ENCODE results near the gene DIMT1. TPM values are rescaled to one million over a fixed set of nuclear protein-coding genes. Genes with fewer than 3 reads are reported as not detected.

The DIMT1 gene
- total RNA-seq, 1 donor from 2014 or later, result 21.9 TPM

- TF ChIP-seq CTCF (IDR thresholded peaks at IDR 0.05; ENCODE audit: unreplicated experiment), result no peak
- H3K27me3 Mint-ChIP-seq (ENCODE audit: low read depth), result no peaks in the 10 kb centered on the region
- DNase-seq (ENCODE audit: low spot score in 2 of 2, unreplicated experiment in 2 of 2), result no peak
- no peak overlapping the region for H3K27ac Mint-ChIP-seq
- H3K4me3 Mint-ChIP-seq, result no peak overlapping the region
- H3K4me1 Mint-ChIP-seq, result peaks cover 6% of the 10 kb centered on the region
- H3K36me3 Mint-ChIP-seq, result peaks cover 18% of the 10 kb centered on the region
- H3K9me3 Mint-ChIP-seq, result no peaks in the 10 kb centered on the region
Observed at GRCh38 chr5:62346748-62347147, 57.0 kb downstream of the DIMT1 start.

GRCh38 chr5:62343428-62343827 is 60.3 kb downstream of the DIMT1 start:
- peaks cover 3% of the 10 kb centered on the region for H3K4me1 Mint-ChIP-seq
- H3K27me3 Mint-ChIP-seq (ENCODE audit: low read depth), result no peaks in the 10 kb centered on the region
- H3K4me3 Mint-ChIP-seq, result no peak overlapping the region
- no peak for TF ChIP-seq CTCF (IDR thresholded peaks at IDR 0.05; ENCODE audit: unreplicated experiment)
- H3K27ac Mint-ChIP-seq, result no peak overlapping the region
- no peak for DNase-seq (ENCODE audit: low spot score in 2 of 2, unreplicated experiment in 2 of 2)
- H3K9me3 Mint-ChIP-seq, result peaks cover 5% of the 10 kb centered on the region
- peaks cover 14% of the 10 kb centered on the region for H3K36me3 Mint-ChIP-seq

- Mint-ChIP-seq H3K27me3 (ENCODE audit: low read depth) (no peaks in the 10 kb centered on the region), H3K36me3 (peaks cover 14% of the 10 kb centered on the region), H3K4me3 (no peak overlapping the region), H3K27ac (no peak overlapping the region), H3K4me1 (no peaks in the 10 kb centered on the region), H3K9me3 (peaks cover 5% of the 10 kb centered on the region)
- no peak for DNase-seq (ENCODE audit: low spot score in 2 of 2, unreplicated experiment in 2 of 2)
- TF ChIP-seq CTCF (IDR thresholded peaks at IDR 0.05; ENCODE audit: unreplicated experiment), result no peak
Observed at GRCh38 chr5:62342476-62342837, 61.2 kb downstream of the DIMT1 start.

- Mint-ChIP-seq H3K27ac (no peak overlapping the region), H3K36me3 (peaks cover 14% of the 10 kb centered on the region), H3K4me3 (no peak overlapping the region), H3K27me3 (ENCODE audit: low read depth) (no peaks in the 10 kb centered on the region), H3K4me1 (no peaks in the 10 kb centered on the region), H3K9me3 (peaks cover 5% of the 10 kb centered on the region)
- no peak for TF ChIP-seq CTCF (IDR thresholded peaks at IDR 0.05; ENCODE audit: unreplicated experiment)
- no peak for DNase-seq (ENCODE audit: low spot score in 2 of 2, unreplicated experiment in 2 of 2)
Observed at GRCh38 chr5:62341783-62342475, 61.8 kb downstream of the DIMT1 start.

- no peak overlapping the region for H3K4me3 Mint-ChIP-seq
- no peak overlapping the region for H3K27ac Mint-ChIP-seq
- H3K36me3 Mint-ChIP-seq, result peaks cover 14% of the 10 kb centered on the region
- H3K4me1 Mint-ChIP-seq, result no peaks in the 10 kb centered on the region
- no peak for DNase-seq (ENCODE audit: low spot score in 2 of 2, unreplicated experiment in 2 of 2)
- H3K9me3 Mint-ChIP-seq, result peaks cover 5% of the 10 kb centered on the region
- no peaks in the 10 kb centered on the region for H3K27me3 Mint-ChIP-seq (ENCODE audit: low read depth)
- TF ChIP-seq CTCF (IDR thresholded peaks at IDR 0.05; ENCODE audit: unreplicated experiment), result no peak
Observed at GRCh38 chr5:62340979-62341378, 62.7 kb downstream of the DIMT1 start.

GRCh38 chr5:62340392-62340791 is 63.3 kb downstream of the DIMT1 start:
- Mint-ChIP-seq H3K4me3 (no peak overlapping the region), H3K9me3 (peaks cover 5% of the 10 kb centered on the region)
- TF ChIP-seq CTCF (IDR thresholded peaks at IDR 0.05; ENCODE audit: unreplicated experiment), result no peak

More at GRCh38 chr5:62340392-62340791, 63.3 kb downstream of the DIMT1 start:
- no peak overlapping the region for H3K27ac Mint-ChIP-seq
- H3K27me3 Mint-ChIP-seq (ENCODE audit: low read depth), result no peaks in the 10 kb centered on the region
- H3K36me3 Mint-ChIP-seq, result peaks cover 14% of the 10 kb centered on the region
- H3K4me1 Mint-ChIP-seq, result no peaks in the 10 kb centered on the region
- DNase-seq (ENCODE audit: low spot score in 2 of 2, unreplicated experiment in 2 of 2), result no peak
